ENCODE results near the gene EPRS1. TPM values are rescaled to one million over a fixed set of nuclear protein-coding genes. Genes with fewer than 3 reads are reported as not detected.

The EPRS1 gene
- total RNA-seq, 1 experiment from 2014 or later, result 143 TPM

- Histone ChIP-seq H3K9me3 (ENCODE audit: control insufficient read depth, insufficient read depth, low read depth, low read length) (no peaks in the 10 kb centered on the region), H3K4me1 (ENCODE audit: control insufficient read depth, insufficient read depth, low read length) (peaks cover 7% of the 10 kb centered on the region), H3K36me3 (ENCODE audit: control insufficient read depth, insufficient read depth, low read length) (peaks cover 10% of the 10 kb centered on the region), H3K4me3 (ENCODE audit: low read depth in 2 of 2, low read length in 2 of 2) (peak overlapping the region; percentile 16 to 38; a peak in 3 of 4 replicates), H3K27me3 (ENCODE audit: control insufficient read depth, insufficient read depth, low read length) (no peaks in the 10 kb centered on the region), H3K27ac (ENCODE audit: low read length) (peak overlapping the region; percentile 42; the same call in 1 of the 2 replicates)
- in situ Hi-C loops (cut with HindIII; ENCODE audit: low pct_unique_long_range_greater_than_20kb, low sequenced_read_pairs), result no loop called here
- BruUV-seq (replicated peaks), result no TSS peak
- CTCF ChIA-PET, result no interaction called here
- POLR2A ChIA-PET, result no interaction called here
- DNase-seq (ENCODE audit: low read depth, low spot score) (no peak), ATAC-seq (no peak)
- TF ChIP-seq CTCF (IDR thresholded peaks at IDR 0.05) (no peak), TCF7L2 (IDR thresholded peaks at IDR 0.05; ENCODE audit: low read depth, low read length) (no peak), SIN3A (IDR thresholded peaks at IDR 0.05; ENCODE audit: borderline replicate concordance, insufficient read depth, low read depth, low read length) (no peak), POLR2AphosphoS5 (IDR thresholded peaks at IDR 0.05; ENCODE audit: low read depth, low read length) (no peak), REST (IDR thresholded peaks at IDR 0.05; ENCODE audit: insufficient read depth in 1 of 2, low read depth in 2 of 2, low read length in 1 of 2) (no peak)
- intact Hi-C loops (cut with micrococcal nuclease; ENCODE audit: unreplicated experiment), result no loop called here
Measured at GRCh38 chr1:220093361-220094015, 47.2 kb upstream of the EPRS1 start.

GRCh38 chr1:220092694-220093093, 46.4 kb upstream of the EPRS1 start:
- in situ Hi-C loops (cut with HindIII; ENCODE audit: low pct_unique_long_range_greater_than_20kb, low sequenced_read_pairs) (no loop called here), intact Hi-C loops (cut with micrococcal nuclease; ENCODE audit: unreplicated experiment) (no loop called here)
- Histone ChIP-seq H3K27ac (ENCODE audit: low read length) (no peak overlapping the region), H3K9me3 (ENCODE audit: control insufficient read depth, insufficient read depth, low read depth, low read length) (no peaks in the 10 kb centered on the region), H3K27me3 (ENCODE audit: control insufficient read depth, insufficient read depth, low read length) (no peaks in the 10 kb centered on the region), H3K4me1 (ENCODE audit: control insufficient read depth, insufficient read depth, low read length) (peaks cover 7% of the 10 kb centered on the region), H3K4me3 (ENCODE audit: low read depth in 2 of 2, low read length in 2 of 2) (no peak overlapping the region), H3K36me3 (ENCODE audit: control insufficient read depth, insufficient read depth, low read length) (peaks cover 6% of the 10 kb centered on the region; the same call in 1 of the 2 replicates)
- POLR2A ChIA-PET, result interaction anchor here (0.6 kb wide), 2 partner anchors 30 to 658 kb away, joined by 3 to 4 read pairs; no protein-coding TSS in a partner anchor
- no TSS peak for BruUV-seq (replicated peaks)
- DNase-seq (ENCODE audit: low read depth, low spot score) (no peak), ATAC-seq (no peak)
- CTCF ChIA-PET, result no interaction called here
- TF ChIP-seq CTCF (IDR thresholded peaks at IDR 0.05), result no peak
- TF ChIP-seq POLR2AphosphoS5 (IDR thresholded peaks at IDR 0.05; ENCODE audit: low read depth, low read length), result no peak
- TF ChIP-seq REST (IDR thresholded peaks at IDR 0.05; ENCODE audit: insufficient read depth in 1 of 2, low read depth in 2 of 2, low read length in 1 of 2), result no peak
- TF ChIP-seq SIN3A (IDR thresholded peaks at IDR 0.05; ENCODE audit: borderline replicate concordance, insufficient read depth, low read depth, low read length), result no peak
- no peak for TF ChIP-seq TCF7L2 (IDR thresholded peaks at IDR 0.05; ENCODE audit: low read depth, low read length)
